ENCODE data around the gene DAPK1.

DNA sequence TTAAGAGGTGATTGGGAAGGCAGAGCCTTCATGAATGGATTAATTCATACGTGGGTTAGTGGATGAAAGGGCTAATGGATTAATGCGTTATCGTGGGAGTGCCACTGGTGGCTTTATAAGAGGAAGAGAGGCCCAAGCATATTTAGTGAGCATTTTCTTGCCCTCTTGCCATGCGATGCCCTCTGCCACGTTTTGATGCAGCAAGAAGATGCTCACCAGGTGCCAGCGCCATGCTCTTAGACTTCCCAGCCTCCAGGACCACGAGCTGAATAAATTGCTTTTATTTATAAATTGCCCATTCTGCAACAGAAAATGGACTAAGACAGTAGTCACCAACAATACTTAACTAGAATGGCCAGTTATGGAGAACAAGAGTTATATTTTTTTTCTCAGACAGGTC, 24.2 kb downstream of the DAPK1 start:
- TF ChIP-seq, protein P1, sequence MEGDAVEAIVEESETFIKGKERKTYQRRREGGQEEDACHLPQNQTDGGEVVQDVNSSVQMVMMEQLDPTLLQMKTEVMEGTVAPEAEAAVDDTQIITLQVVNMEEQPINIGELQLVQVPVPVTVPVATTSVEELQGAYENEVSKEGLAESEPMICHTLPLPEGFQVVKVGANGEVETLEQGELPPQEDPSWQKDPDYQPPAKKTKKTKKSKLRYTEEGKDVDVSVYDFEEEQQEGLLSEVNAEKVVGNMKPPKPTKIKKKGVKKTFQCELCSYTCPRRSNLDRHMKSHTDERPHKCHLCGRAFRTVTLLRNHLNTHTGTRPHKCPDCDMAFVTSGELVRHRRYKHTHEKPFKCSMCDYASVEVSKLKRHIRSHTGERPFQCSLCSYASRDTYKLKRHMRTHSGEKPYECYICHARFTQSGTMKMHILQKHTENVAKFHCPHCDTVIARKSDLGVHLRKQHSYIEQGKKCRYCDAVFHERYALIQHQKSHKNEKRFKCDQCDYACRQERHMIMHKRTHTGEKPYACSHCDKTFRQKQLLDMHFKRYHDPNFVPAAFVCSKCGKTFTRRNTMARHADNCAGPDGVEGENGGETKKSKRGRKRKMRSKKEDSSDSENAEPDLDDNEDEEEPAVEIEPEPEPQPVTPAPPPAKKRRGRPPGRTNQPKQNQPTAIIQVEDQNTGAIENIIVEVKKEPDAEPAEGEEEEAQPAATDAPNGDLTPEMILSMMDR (IDR thresholded peaks at IDR 0.05) = no peak
- TF ChIP-seq EZH2 (IDR thresholded peaks at IDR 0.05; ENCODE audit: borderline replicate concordance, insufficient read depth, low read depth, low read length, poor library complexity, severe bottlenecking) = no peak
